ENCODE results near the gene AMELX.

Gene AMELX

GRCh38 chrX:11349020-11349419 lies 55.8 kb downstream of the AMELX start:
- Histone ChIP-seq H3K9me3 (ENCODE audit: control insufficient read depth, insufficient read depth, low read depth, low read length) (no peaks in the 10 kb centered on the region), H3K27ac (ENCODE audit: extremely low read depth, low read depth, low read length) (no peak overlapping the region), H3K4me1 (ENCODE audit: control insufficient read depth, insufficient read depth, low read length) (no peaks in the 10 kb centered on the region), H3K4me3 (ENCODE audit: low read depth, low read length) (no peak overlapping the region), H3K36me3 (ENCODE audit: control insufficient read depth in 2 of 2, insufficient read depth in 1 of 2, low read length in 2 of 2) (no peaks in the 10 kb centered on the region)
- POLR2A ChIA-PET = interaction anchor here (0.6 kb wide), 1 partner anchor 191 kb away, joined by 3 read pairs; no protein-coding TSS in a partner anchor
- CTCF ChIA-PET = no interaction called here
- no peak for TF ChIP-seq ZNF555 (tag by site-specific recombination; conservative IDR thresholded peaks at IDR 0.05)
- TF ChIP-seq ZNF623 (tag by site-specific recombination; IDR thresholded peaks at IDR 0.05) = no peak
- no peak for TF ChIP-seq ZNF37A (tag by site-specific recombination; IDR thresholded peaks at IDR 0.05)

GRCh38 chrX:11349661-11350337 lies 56.6 kb downstream of the AMELX start:
- ChIA-PET CTCF (no interaction called here), POLR2A (no interaction called here)
- H3K4me3 ChIP-seq (ENCODE audit: low read depth, low read length) = no peak overlapping the region
- no peak overlapping the region for H3K27ac ChIP-seq (ENCODE audit: extremely low read depth, low read depth, low read length)
- H3K36me3 ChIP-seq (ENCODE audit: control insufficient read depth in 2 of 2, insufficient read depth in 1 of 2, low read length in 2 of 2) = no peaks in the 10 kb centered on the region
- no peak for TF ChIP-seq KLF1 (tag by site-specific recombination; IDR thresholded peaks at IDR 0.05)
- TF ChIP-seq ZSCAN30 (tag by site-specific recombination; IDR thresholded peaks at IDR 0.05) = no peak
- TF ChIP-seq, protein P1, sequence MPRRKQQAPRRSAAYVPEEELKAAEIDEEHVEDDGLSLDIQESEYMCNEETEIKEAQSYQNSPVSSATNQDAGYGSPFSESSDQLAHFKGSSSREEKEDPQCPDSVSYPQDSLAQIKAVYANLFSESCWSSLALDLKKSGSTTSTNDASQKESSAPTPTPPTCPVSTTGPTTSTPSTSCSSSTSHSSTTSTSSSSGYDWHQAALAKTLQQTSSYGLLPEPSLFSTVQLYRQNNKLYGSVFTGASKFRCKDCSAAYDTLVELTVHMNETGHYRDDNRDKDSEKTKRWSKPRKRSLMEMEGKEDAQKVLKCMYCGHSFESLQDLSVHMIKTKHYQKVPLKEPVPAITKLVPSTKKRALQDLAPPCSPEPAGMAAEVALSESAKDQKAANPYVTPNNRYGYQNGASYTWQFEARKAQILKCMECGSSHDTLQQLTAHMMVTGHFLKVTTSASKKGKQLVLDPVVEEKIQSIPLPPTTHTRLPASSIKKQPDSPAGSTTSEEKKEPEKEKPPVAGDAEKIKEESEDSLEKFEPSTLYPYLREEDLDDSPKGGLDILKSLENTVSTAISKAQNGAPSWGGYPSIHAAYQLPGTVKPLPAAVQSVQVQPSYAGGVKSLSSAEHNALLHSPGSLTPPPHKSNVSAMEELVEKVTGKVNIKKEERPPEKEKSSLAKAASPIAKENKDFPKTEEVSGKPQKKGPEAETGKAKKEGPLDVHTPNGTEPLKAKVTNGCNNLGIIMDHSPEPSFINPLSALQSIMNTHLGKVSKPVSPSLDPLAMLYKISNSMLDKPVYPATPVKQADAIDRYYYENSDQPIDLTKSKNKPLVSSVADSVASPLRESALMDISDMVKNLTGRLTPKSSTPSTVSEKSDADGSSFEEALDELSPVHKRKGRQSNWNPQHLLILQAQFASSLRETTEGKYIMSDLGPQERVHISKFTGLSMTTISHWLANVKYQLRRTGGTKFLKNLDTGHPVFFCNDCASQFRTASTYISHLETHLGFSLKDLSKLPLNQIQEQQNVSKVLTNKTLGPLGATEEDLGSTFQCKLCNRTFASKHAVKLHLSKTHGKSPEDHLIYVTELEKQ (tag by site-specific recombination; IDR thresholded peaks at IDR 0.05; ENCODE audit: borderline replicate concordance) = no peak
- TF ChIP-seq, protein P2, sequence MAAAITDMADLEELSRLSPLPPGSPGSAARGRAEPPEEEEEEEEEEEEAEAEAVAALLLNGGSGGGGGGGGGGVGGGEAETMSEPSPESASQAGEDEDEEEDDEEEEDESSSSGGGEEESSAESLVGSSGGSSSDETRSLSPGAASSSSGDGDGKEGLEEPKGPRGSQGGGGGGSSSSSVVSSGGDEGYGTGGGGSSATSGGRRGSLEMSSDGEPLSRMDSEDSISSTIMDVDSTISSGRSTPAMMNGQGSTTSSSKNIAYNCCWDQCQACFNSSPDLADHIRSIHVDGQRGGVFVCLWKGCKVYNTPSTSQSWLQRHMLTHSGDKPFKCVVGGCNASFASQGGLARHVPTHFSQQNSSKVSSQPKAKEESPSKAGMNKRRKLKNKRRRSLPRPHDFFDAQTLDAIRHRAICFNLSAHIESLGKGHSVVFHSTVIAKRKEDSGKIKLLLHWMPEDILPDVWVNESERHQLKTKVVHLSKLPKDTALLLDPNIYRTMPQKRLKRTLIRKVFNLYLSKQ (tag by site-specific recombination; IDR thresholded peaks at IDR 0.05; ENCODE audit: borderline replicate concordance) = no peak
- no peak for TF ChIP-seq ZNF10 (tag by site-specific recombination; IDR thresholded peaks at IDR 0.05)
- no peak for TF ChIP-seq PRDM10 (tag by site-specific recombination; IDR thresholded peaks at IDR 0.05)
- TF ChIP-seq ZNF433 (tag by site-specific recombination; IDR thresholded peaks at IDR 0.05; ENCODE audit: low read depth) = no peak
- TF ChIP-seq ZNF623 (tag by site-specific recombination; IDR thresholded peaks at IDR 0.05) = no peak
- no peak for TF ChIP-seq ZNF704 (tag by site-specific recombination; IDR thresholded peaks at IDR 0.05)
- no peak for TF ChIP-seq ZNF239 (tag by site-specific recombination; IDR thresholded peaks at IDR 0.05)
- no peak for TF ChIP-seq SP7 (tag by site-specific recombination; IDR thresholded peaks at IDR 0.05)
- H3K4me1 ChIP-seq (ENCODE audit: control insufficient read depth, insufficient read depth, low read length) = no peaks in the 10 kb centered on the region
- no peaks in the 10 kb centered on the region for H3K9me3 ChIP-seq (ENCODE audit: control insufficient read depth, insufficient read depth, low read depth, low read length)
